GM10847 (cell line): Measurements from ENCODE around the gene VWF.

Source experiments
- POLR2A ChIP-seq: IDR thresholded peaks from 2 replicates; pipeline ENCODE4 v1.6.1; 2011; ENCODE audit not compliant: insufficient read length; ENCODE audit errors: extremely low read depth

VWF gene

DNA sequence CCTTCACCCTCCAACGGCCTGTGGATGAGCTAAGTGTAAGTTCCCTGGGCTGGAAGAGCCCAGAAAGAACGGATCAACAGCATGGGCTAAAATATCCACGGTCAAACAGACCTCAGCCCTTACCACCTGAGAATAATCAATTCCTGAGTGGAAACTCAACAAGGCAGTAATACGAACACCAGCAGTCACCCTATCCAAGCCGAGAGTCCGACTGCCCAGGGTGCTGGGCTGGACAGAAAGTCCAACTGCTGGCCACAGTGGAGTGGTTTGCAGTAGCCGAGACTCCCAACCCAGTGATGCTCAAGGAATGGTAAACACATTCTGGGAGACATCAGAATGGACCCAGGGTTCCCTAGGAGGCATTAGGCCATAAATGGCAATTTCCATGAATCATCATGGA lies 216.2 kb downstream of the VWF start:
- TF ChIP-seq POLR2A: no peak

DNA sequence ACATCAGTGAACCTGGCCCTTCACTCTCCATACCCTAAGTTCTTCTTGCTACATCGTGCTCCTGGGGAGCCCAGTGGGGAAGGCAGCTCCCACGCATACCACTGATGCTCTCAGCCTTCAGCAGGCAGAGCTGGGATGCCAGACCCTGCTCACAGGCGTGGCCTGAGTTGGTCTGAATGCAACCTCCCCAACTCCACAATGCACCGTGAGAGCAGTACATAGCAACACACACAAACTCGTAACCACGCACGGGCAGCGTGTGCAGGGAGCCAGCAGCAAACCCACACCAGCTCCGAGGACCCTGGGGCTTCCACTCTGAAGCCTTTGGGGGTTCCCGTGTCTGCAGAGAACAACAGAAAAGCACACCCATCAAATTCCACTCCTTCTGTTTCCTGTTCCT lies 216.7 kb downstream of the VWF start:
- TF ChIP-seq POLR2A: no peak

DNA sequence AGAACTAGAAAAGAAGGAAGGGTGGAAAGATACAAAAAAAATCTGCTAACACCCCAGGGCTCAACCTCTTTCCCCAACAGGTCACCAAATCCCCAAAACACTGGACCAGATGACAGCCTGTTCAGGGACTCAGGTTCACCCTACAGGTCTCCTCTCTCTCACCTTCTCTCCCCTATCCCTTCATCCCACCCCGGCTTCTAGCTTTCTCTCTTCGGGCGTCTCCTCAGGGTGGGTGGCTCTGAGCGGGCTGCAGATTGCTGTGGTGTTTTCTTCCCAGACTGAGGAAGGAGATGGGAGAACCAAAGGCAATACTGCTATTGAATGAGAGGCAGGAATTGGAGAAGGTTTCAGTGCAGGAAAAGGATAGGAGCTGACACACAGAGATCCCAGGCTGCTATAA lies 218.7 kb downstream of the VWF start:
- no peak for TF ChIP-seq POLR2A

DNA sequence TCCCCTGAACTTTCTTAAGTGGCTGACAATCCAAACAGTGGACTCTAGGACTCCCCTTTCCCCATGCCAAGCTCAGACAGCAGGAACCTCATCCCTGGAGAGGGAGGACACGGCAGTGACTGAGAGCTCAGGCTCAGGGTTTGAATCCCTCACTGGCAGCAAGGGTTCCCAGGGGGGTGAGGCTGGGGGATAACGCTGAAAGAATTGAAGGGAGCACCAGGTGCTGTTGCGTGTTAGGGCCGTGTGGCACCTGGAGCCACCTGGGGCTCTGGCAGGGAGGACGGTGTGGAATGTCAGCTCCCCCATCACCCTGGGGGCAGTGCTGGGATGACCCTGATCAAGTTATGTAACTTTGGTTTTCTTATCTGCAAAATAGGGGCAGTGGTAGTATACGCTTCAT lies 219.5 kb downstream of the VWF start:
- TF ChIP-seq POLR2A: no peak

DNA sequence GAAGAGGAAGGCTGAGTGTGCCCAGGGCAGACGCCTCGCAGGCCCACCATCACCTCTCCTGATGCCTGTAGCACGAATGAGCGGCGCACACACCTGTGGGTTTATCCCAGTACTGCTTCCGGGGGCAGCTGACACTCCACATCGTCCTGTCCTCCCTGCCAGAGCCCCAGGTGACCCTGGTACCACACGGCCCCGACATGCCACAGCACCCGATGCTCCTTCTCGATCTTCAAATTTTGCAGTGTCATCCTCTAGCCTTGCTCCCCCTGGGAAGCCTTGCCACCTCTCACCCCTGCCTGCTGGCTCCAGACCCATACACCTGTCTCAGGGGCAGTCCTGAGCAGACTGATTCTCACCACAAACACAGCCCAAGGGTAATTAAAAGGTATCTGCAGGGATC lies 220.0 kb downstream of the VWF start:
- no peak for TF ChIP-seq POLR2A

DNA sequence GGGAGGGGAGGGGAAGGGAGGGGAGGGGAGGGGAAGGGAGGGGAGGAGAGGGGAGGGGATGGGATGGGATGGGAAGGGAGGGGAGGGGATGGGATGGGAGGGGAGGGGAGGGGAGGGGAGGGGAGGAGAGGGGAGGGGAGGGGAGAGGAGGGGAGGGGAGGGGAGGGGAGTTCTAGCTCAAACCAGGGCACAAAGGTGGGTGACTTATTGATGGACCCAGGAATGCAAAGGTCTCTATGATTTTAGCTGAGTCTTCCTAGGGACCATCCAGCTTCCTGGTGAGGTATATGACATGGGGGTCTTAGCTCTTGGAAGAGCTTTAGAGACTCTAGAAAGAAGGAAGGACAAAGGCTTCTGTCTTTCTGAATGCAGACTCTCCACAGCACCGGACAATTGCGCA lies 221.7 kb downstream of the VWF start:
- no peak for TF ChIP-seq POLR2A

DNA sequence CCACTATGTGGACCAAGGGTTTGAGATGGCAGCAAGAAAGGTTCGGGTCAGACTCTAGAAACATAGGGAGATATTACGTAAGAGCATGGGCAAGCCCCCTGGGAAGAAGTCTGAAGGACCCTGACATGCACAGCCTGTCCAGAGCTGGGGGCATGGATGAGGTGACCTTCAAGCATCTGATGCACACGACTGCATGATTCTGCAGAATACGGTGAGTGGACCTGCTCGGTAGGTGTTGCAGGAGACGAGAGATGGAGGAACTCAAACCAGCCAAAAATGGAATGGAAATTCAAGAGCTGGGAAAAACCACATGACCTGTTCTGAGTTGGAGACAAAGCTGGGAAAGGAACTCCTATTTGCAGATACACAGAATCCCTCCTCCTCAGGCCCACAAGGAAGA lies 223.1 kb downstream of the VWF start:
- TF ChIP-seq POLR2A: no peak

DNA sequence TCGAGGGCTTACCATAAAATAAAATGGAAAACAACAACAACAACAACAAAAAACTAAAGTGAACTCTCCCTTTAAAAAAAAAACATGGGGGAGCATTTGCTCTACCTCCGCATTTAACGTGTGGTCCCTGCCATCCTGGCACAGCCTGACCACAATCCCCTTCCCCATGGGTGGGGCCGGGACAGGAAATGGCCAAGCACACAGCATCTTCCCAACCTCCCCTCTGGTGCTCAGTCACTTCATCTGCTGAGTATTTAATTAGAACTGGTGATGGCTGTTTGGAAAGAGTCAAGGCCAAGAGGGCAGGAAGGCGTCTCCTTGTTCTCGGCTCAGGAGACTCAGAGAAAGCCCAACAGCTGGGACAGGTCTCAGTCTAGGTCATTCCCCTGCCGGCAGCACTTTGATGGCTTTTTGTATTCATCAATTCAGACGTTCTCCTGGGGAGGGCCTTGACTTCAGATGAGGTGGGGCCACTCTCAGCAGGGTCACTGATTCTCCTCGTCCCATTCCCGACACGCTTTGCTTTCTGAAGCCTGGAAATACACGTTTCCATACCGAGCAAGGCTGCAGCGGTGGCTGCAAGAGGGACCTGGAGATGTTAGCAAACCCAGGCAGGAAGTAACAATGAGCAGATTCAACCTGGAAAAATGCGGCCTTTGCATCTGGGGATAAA lies 223.8 kb downstream of the VWF start:
- no peak for TF ChIP-seq POLR2A

DNA sequence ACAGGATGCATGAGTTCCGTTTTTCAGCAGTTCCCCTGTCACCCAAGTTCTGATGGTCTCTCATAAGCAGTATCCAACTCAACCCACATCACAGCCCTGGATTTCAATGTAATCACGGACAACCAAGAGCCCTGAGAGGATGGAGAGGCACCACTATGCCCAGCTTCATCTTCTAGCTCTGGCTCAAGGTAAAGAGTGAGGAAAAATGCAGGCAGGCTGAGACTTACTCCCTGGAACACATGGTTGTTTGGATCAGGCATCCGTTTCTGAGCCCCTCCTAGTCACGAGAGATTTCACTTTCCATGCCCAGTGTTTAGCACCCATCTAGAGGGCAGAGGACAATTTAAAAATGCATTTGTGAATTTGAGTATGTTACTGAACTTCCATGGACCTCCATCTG lies 224.4 kb downstream of the VWF start:
- TF ChIP-seq POLR2A: no peak

DNA sequence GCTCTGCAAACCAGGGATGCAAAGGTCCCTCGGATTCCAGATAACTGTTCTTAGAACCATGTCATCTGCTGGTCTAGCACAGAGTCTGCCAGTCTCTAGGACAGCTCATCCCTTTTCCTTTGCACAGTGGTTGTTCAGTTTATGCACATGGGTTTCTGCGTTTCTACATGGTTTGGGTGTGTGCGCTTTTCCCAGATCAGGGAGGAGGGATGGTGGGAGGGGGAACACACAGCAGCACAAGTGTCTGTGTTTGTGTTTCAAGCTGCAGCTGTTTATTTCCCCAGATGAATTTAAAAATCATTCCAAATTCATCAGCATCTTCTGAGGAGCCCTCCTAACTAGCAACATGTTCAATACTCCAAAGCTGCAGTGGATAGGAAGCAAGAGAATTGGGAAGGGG lies 224.8 kb downstream of the VWF start:
- no peak for TF ChIP-seq POLR2A

DNA sequence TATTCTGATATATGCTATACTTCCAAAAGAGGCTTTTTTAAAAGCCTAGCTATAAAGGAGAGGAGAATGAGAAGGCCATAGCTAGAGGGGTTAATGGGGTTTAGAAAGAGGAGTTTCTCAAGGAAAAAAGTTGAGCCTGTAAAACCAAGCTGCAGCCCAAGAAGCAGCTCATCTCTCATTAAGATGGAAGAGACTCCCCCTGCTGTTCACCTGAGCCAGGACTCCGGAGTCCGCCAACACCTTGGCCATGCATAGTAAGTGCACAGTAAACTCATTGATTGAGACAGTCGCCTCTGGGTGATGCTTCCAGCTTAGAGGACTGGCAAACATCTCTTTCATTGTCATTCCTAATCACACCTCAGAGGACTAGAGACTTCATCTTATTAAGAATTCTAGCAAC lies 225.6 kb downstream of the VWF start:
- TF ChIP-seq POLR2A: no peak
